B cell (primary cell): ENCODE measurements around the gene NLGN1.

Source experiments
- EZH2 ChIP-seq: IDR thresholded peaks from 2 replicates; pipeline ENCODE4 v1.6.1; 2012; ENCODE audit warnings: borderline replicate concordance, low read depth, mild to moderate bottlenecking, moderate library complexity, low read length; ENCODE audit not compliant: insufficient read depth, poor library complexity, severe bottlenecking
- TF ChIP-seq, protein P1 (sequence below): fragments of 200-600 bp; IDR thresholded peaks from one replicate; pipeline ENCODE4 v1.8.0; 2022; ENCODE audit warnings: antibody characterized with exemption, mild to moderate bottlenecking

DNA sequence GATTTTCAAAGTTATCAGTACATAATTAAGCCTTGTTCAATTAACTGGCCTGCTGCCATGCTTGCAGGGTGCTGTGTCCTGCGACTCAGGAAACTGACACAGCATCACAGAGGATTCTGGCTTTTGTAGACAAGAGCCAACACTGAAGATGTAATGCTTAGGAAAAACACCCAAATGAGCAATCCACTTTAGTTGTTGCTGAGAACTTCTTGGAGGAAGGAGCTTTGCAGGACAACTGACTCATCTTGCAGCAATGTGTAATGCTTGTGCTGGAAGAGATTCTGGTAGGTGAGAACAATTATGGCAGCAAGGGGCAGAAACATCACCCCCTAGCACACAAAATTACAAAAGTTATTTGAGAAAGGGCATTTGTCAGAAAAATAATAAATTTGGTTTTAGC, 67.6 kb downstream of the NLGN1 start:
- TF ChIP-seq, protein P1, sequence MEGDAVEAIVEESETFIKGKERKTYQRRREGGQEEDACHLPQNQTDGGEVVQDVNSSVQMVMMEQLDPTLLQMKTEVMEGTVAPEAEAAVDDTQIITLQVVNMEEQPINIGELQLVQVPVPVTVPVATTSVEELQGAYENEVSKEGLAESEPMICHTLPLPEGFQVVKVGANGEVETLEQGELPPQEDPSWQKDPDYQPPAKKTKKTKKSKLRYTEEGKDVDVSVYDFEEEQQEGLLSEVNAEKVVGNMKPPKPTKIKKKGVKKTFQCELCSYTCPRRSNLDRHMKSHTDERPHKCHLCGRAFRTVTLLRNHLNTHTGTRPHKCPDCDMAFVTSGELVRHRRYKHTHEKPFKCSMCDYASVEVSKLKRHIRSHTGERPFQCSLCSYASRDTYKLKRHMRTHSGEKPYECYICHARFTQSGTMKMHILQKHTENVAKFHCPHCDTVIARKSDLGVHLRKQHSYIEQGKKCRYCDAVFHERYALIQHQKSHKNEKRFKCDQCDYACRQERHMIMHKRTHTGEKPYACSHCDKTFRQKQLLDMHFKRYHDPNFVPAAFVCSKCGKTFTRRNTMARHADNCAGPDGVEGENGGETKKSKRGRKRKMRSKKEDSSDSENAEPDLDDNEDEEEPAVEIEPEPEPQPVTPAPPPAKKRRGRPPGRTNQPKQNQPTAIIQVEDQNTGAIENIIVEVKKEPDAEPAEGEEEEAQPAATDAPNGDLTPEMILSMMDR: no peak
- no peak for TF ChIP-seq EZH2
